ENCODE measurements around the gene CERKL.

The CERKL gene

GRCh38 chr2:181686576-181687185, 29.8 kb upstream of the CERKL start:
- TF ChIP-seq CTCF (conservative IDR thresholded peaks at IDR 0.05; ENCODE audit: low read length), result no peak
- no peak overlapping the region for H3K4me3 ChIP-seq (ENCODE audit: low read length)
- no peak for DNase-seq (ENCODE audit: low read depth)

GRCh38 chr2:181685150-181685688, 28.3 kb upstream of the CERKL start:
- no peak for TF ChIP-seq CTCF (conservative IDR thresholded peaks at IDR 0.05; ENCODE audit: low read length)
- DNase-seq (ENCODE audit: low read depth), result peak; percentile 2
- no peak overlapping the region for H3K4me3 ChIP-seq (ENCODE audit: low read length)

- DNase-seq (ENCODE audit: low read depth), result no peak
- no peak overlapping the region for H3K4me3 ChIP-seq (ENCODE audit: low read length)
- no peak for TF ChIP-seq CTCF (conservative IDR thresholded peaks at IDR 0.05; ENCODE audit: low read length)
Measured at GRCh38 chr2:181684454-181685149, 27.7 kb upstream of the CERKL start.

- DNase-seq (ENCODE audit: low read depth), result peak; percentile 8
- H3K4me3 ChIP-seq (ENCODE audit: low read length), result no peak overlapping the region
- no peak for TF ChIP-seq CTCF (conservative IDR thresholded peaks at IDR 0.05; ENCODE audit: low read length)
Measured at GRCh38 chr2:181683518-181684453, 26.9 kb upstream of the CERKL start.

GRCh38 chr2:181682795-181683517, 26.1 kb upstream of the CERKL start:
- DNase-seq (ENCODE audit: low read depth), result no peak

More at GRCh38 chr2:181682795-181683517, 26.1 kb upstream of the CERKL start:
- TF ChIP-seq CTCF (conservative IDR thresholded peaks at IDR 0.05; ENCODE audit: low read length), result no peak
- H3K4me3 ChIP-seq (ENCODE audit: low read length), result no peak overlapping the region

Measured in AG10803 (cell line).